ENCODE measurements around the gene GJB3. TPM values are rescaled to one million over a fixed set of nuclear protein-coding genes. Genes with fewer than 3 reads are reported as not detected.

GJB3 gene
- total and polyA plus RNA-seq, 2 donors (not counting 1 experiment from before 2014, with no cell fraction given): not detected

DNA sequence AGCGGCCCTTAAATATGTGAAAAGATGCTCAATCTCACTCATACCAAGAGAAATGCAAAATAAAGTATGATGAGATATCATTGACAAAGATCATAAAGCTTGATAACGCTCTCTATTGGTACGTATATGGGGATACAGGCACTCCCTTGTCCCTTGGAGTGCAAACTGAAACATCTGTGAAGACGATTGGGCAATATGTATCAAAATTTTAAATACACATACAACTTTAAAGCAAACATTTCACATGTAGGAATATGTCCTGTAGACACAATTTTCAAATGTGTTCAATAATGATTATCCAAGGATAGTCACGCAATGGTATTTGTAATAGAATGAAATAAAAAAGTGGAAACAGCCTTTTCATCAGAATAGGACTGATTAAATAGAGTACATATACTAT is 2.0 kb upstream of the GJB3 start:
- WGBS (ENCODE audit: insufficient coverage): no CpG with 5 or more reads among the region's 5 CpGs
- ChIA-PET POLR2A (no interaction called here), CTCF (interaction anchor here (0.6 kb wide), 1 partner anchor 180 kb away, joined by 3 read pairs; no protein-coding TSS in a partner anchor)
- no peak overlapping the region for H3K9ac ChIP-seq (ENCODE audit: low read length)
- no peak for TF ChIP-seq EZH2 (IDR thresholded peaks at IDR 0.05; ENCODE audit: borderline replicate concordance, insufficient read depth, low read depth, low read length, poor library complexity, severe bottlenecking)
- TF ChIP-seq, protein P1, sequence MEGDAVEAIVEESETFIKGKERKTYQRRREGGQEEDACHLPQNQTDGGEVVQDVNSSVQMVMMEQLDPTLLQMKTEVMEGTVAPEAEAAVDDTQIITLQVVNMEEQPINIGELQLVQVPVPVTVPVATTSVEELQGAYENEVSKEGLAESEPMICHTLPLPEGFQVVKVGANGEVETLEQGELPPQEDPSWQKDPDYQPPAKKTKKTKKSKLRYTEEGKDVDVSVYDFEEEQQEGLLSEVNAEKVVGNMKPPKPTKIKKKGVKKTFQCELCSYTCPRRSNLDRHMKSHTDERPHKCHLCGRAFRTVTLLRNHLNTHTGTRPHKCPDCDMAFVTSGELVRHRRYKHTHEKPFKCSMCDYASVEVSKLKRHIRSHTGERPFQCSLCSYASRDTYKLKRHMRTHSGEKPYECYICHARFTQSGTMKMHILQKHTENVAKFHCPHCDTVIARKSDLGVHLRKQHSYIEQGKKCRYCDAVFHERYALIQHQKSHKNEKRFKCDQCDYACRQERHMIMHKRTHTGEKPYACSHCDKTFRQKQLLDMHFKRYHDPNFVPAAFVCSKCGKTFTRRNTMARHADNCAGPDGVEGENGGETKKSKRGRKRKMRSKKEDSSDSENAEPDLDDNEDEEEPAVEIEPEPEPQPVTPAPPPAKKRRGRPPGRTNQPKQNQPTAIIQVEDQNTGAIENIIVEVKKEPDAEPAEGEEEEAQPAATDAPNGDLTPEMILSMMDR (IDR thresholded peaks at IDR 0.05): no peak
- H2AFZ ChIP-seq (ENCODE audit: insufficient read depth, low read depth, low read length, poor library complexity, severe bottlenecking): no peak overlapping the region
- H3K36me3 ChIP-seq (replicated peaks in 1 of 2; ENCODE audit: control extremely low read depth in 1 of 2, control insufficient read depth in 1 of 2, extremely low read depth in 1 of 2, insufficient read depth in 2 of 2, low read length in 1 of 2): no peaks in the 10 kb centered on the region
- no peaks in the 10 kb centered on the region for H3K79me2 ChIP-seq (ENCODE audit: control insufficient read depth, insufficient read depth, low read length)
- H4K20me1 ChIP-seq (ENCODE audit: control insufficient read depth, insufficient read depth, low read length, poor library complexity, severe bottlenecking): no peaks in the 10 kb centered on the region
- H3K4me2 ChIP-seq (replicated peaks; ENCODE audit: low read depth, low read length, poor library complexity, severe bottlenecking): no peak overlapping the region
- no peak overlapping the region for H3K27ac ChIP-seq (ENCODE audit: low read length in 2 of 2)
- peaks cover 2 to 13% of the 10 kb centered on the region in 2 donors for H3K4me1 ChIP-seq (ENCODE audit: control insufficient read depth in 2 of 2, insufficient read depth in 2 of 2, low read length in 2 of 2)
- Mint-ChIP-seq H3K9me3 (ENCODE audit: insufficient read depth) (no peaks in the 10 kb centered on the region), H3K4me1 (peaks cover 7% of the 10 kb centered on the region), H3K27ac (no peak overlapping the region), H3K27me3 (peaks cover 47% of the 10 kb centered on the region), H3K4me3 (no peak overlapping the region)
- DNase-seq (no peak), ATAC-seq (ENCODE audit: low read depth) (no peak)
- H3K27me3 ChIP-seq (replicated peaks in 1 of 4; ENCODE audit: control extremely low read depth in 1 of 4, control insufficient read depth in 3 of 4, insufficient read depth in 4 of 4, low read length in 3 of 4): peaks cover 0 to 38% (median 10%) of the 10 kb centered on the region in 4 experiments
- intact Hi-C loops (cut with micrococcal nuclease): no loop called here
- H3K9me3 ChIP-seq (ENCODE audit: control extremely low read depth in 1 of 3, control insufficient read depth in 2 of 3, insufficient read depth in 1 of 3, low read length in 2 of 3): no peaks in the 10 kb centered on the region
- no peak overlapping the region for H3K4me3 ChIP-seq (ENCODE audit: control extremely low read depth in 1 of 5, extremely low read depth in 1 of 5, insufficient read depth in 1 of 5, low read depth in 2 of 5, low read length in 4 of 5)

DNA sequence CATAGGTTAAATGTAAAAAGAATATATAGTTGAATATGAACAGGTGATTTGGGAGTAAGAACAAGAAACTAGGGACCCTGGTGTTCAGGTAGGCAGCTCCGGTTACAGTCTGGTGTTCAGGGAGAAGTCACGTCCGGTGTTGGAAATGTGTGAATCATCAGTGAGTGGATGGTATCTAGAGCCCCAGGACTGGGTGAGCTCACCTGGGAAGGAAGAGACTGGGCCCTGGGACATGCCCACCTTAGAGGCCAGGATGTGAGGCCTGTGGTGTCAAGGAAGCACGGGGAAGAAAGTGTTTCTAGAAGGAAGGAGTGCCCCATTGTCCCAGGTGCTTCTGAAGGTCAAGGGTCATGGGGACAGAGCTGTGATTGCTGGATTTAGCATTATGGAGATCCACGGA is 1.5 kb upstream of the GJB3 start:
- Histone ChIP-seq H2AFZ (ENCODE audit: insufficient read depth, low read depth, low read length, poor library complexity, severe bottlenecking) (no peak overlapping the region), H3K4me2 (replicated peaks; ENCODE audit: low read depth, low read length, poor library complexity, severe bottlenecking) (no peak overlapping the region), H3K4me3 (ENCODE audit: control extremely low read depth in 1 of 5, extremely low read depth in 1 of 5, insufficient read depth in 1 of 5, low read depth in 2 of 5, low read length in 4 of 5) (no peak overlapping the region), H3K27ac (ENCODE audit: low read length in 2 of 2) (no peak overlapping the region), H3K9me3 (ENCODE audit: control extremely low read depth in 1 of 3, control insufficient read depth in 2 of 3, insufficient read depth in 1 of 3, low read length in 2 of 3) (no peaks in the 10 kb centered on the region), H3K79me2 (ENCODE audit: control insufficient read depth, insufficient read depth, low read length) (no peaks in the 10 kb centered on the region), H3K4me1 (ENCODE audit: control insufficient read depth in 2 of 2, insufficient read depth in 2 of 2, low read length in 2 of 2) (peaks cover 2 to 13% of the 10 kb centered on the region in 2 donors), H3K27me3 (replicated peaks in 1 of 4; ENCODE audit: control extremely low read depth in 1 of 4, control insufficient read depth in 3 of 4, insufficient read depth in 4 of 4, low read length in 3 of 4) (peaks cover 0 to 39% (median 10%) of the 10 kb centered on the region in 4 experiments), H3K9ac (ENCODE audit: low read length) (no peak overlapping the region), H4K20me1 (ENCODE audit: control insufficient read depth, insufficient read depth, low read length, poor library complexity, severe bottlenecking) (no peaks in the 10 kb centered on the region), H3K36me3 (replicated peaks in 1 of 2; ENCODE audit: control extremely low read depth in 1 of 2, control insufficient read depth in 1 of 2, extremely low read depth in 1 of 2, insufficient read depth in 2 of 2, low read length in 1 of 2) (no peaks in the 10 kb centered on the region)
- 91% methylated on average over 5 of the region's 5 CpGs for WGBS (ENCODE audit: insufficient coverage)
- Mint-ChIP-seq H3K4me1 (peaks cover 7% of the 10 kb centered on the region), H3K4me3 (no peak overlapping the region), H3K9me3 (ENCODE audit: insufficient read depth) (no peaks in the 10 kb centered on the region), H3K27me3 (peaks cover 49% of the 10 kb centered on the region), H3K27ac (no peak overlapping the region)
- DNase-seq: no peak
- CTCF ChIA-PET: no interaction called here
- POLR2A ChIA-PET: no interaction called here
- intact Hi-C loops (cut with micrococcal nuclease): no loop called here
- no peak for ATAC-seq (ENCODE audit: low read depth)
- TF ChIP-seq, protein P1 (IDR thresholded peaks at IDR 0.05): no peak
- TF ChIP-seq EZH2 (IDR thresholded peaks at IDR 0.05; ENCODE audit: borderline replicate concordance, insufficient read depth, low read depth, low read length, poor library complexity, severe bottlenecking): no peak
